AG04450 (cell line): ENCODE results near the gene EMD. TPM values are rescaled to one million over a fixed set of nuclear protein-coding genes. Genes with fewer than 3 reads are reported as not detected.

Experiments used
- CTCF ChIA-PET: fragments of 300-600, 350-600 bp; formaldehyde crosslinking; extraction: SDS; loops from one replicate; lab custom pipeline; 2022; ENCODE audit warnings: antibody characterized with exemption, inconsistent platforms; lab: Charles Lee
- POLR2A ChIA-PET: fragments of 350-600 bp; formaldehyde crosslinking; extraction: SDS; loops from one replicate; lab custom pipeline; 2021; ENCODE audit warnings: antibody characterized with exemption, inconsistent platforms; lab: Yijun Ruan, JAX
- DNase-seq: peaks from one replicate; pipeline ENCODE4 v3.0.0-alpha.2; 2011; ENCODE audit warnings: low read depth, low spot score
- H3K27ac ChIP-seq: one replicate; pipeline ENCODE4 v1.5.1; 2012; ENCODE audit warnings: low read depth, low read length, control low read depth
- H3K27me3 ChIP-seq: one replicate; pipeline ENCODE4 v1.6.0; 2012; ENCODE audit warnings: low read length; ENCODE audit not compliant: control insufficient read depth, insufficient read depth
- H3K4me3 ChIP-seq: 2 replicates; pipeline ENCODE4 v1.5.1; 2011; ENCODE audit warnings: mild to moderate bottlenecking, low read depth, low read length, control low read depth
- H3K9me3 ChIP-seq: 2 replicates; pipeline ENCODE4 v1.5.1; 2012; ENCODE audit warnings: low read length; ENCODE audit not compliant: control insufficient read depth, insufficient read depth
- CTCF ChIP-seq: IDR thresholded peaks from 2 replicates; pipeline ENCODE4 v1.5.1; 2011; ENCODE audit warnings: low read depth, low read length, control low read depth, inconsistent platforms
- polyA plus RNA-seq: library from polyadenylated mRNA; depleted of rRNA; stranded (reverse); fragments of >200 nt; gene quantifications from 2 replicates; pipeline ENCODE4 v1.2.3, GENCODE V29; 2011

EMD gene
- polyA plus RNA-seq, 1 experiment, result 30.2 TPM

GRCh38 chrX:154376774-154377173 lies 2.3 kb upstream of the EMD start:
- POLR2A ChIA-PET, result no interaction called here

GRCh38 chrX:154378059-154378798 lies 866 bp upstream of the EMD start:
- CTCF ChIA-PET, result no interaction called here
- peak overlapping the region; percentile 54 for H3K4me3 ChIP-seq
- no peak for DNase-seq
- H3K27me3 ChIP-seq, result no peaks in the 10 kb centered on the region
- H3K9me3 ChIP-seq, result no peaks in the 10 kb centered on the region
- POLR2A ChIA-PET, result interaction anchor here (0.6 to 1.5 kb wide), 2 partner anchors 8 to 67 kb away, joined by 4 to 16 read pairs; no protein-coding TSS in a partner anchor
- TF ChIP-seq CTCF, result no peak
- H3K27ac ChIP-seq, result peak overlapping the region; percentile 68

More at GRCh38 chrX:154376774-154377173, 2.3 kb upstream of the EMD start:
- Histone ChIP-seq H3K9me3 (no peaks in the 10 kb centered on the region), H3K27ac (peak overlapping the region; percentile 57), H3K27me3 (no peaks in the 10 kb centered on the region), H3K4me3 (no peak overlapping the region)
- TF ChIP-seq CTCF, result no peak
- CTCF ChIA-PET, result no interaction called here
- DNase-seq, result no peak

- ChIA-PET CTCF (no interaction called here), POLR2A (interaction anchor here (1.5 kb wide), 1 partner anchor 10 kb away, joined by 16 read pairs; no protein-coding TSS in a partner anchor)
- DNase-seq, result no peak
- Histone ChIP-seq H3K27me3 (no peaks in the 10 kb centered on the region), H3K9me3 (no peaks in the 10 kb centered on the region), H3K4me3 (peak overlapping the region; percentile 63), H3K27ac (peak overlapping the region; percentile 86)
- no peak for TF ChIP-seq CTCF
Measured at GRCh38 chrX:154379569-154379951, 465 bp downstream of the EMD start.

- DNase-seq, result no peak
- H3K4me3 ChIP-seq, result peak overlapping the region; percentile 63
- ChIA-PET POLR2A (interaction anchor here (1.0 to 1.5 kb wide), 2 partner anchors 9 to 10 kb away, joined by 5 to 16 read pairs; no protein-coding TSS in a partner anchor), CTCF (no interaction called here)
- no peak for TF ChIP-seq CTCF
- no peaks in the 10 kb centered on the region for H3K27me3 ChIP-seq
- H3K9me3 ChIP-seq, result no peaks in the 10 kb centered on the region
- peak overlapping the region; percentile 11 for H3K27ac ChIP-seq
Measured at GRCh38 chrX:154380153-154380552, 1.1 kb downstream of the EMD start.

GRCh38 chrX:154380787-154381186 lies 1.7 kb downstream of the EMD start:
- ChIA-PET POLR2A (interaction anchor here (1.0 kb wide), 1 partner anchor 10 kb away, joined by 5 read pairs; no protein-coding TSS in a partner anchor), CTCF (no interaction called here)
- no peak for DNase-seq
- no peak for TF ChIP-seq CTCF
- Histone ChIP-seq H3K4me3 (peak overlapping the region; percentile 63), H3K9me3 (no peaks in the 10 kb centered on the region), H3K27ac (no peak overlapping the region), H3K27me3 (no peaks in the 10 kb centered on the region)
